Measurements from ENCODE around the gene KCNMA1. TPM values are rescaled to one million over a fixed set of nuclear protein-coding genes. Genes with fewer than 3 reads are reported as not detected.

The KCNMA1 gene
- total and polyA plus RNA-seq, 9 of the 15 experiments (the other 6 are each of a cell fraction or from before 2014, with no cell fraction given), result 0.01 to 0.95 (median 0.15) TPM; not detected in 4

DNA sequence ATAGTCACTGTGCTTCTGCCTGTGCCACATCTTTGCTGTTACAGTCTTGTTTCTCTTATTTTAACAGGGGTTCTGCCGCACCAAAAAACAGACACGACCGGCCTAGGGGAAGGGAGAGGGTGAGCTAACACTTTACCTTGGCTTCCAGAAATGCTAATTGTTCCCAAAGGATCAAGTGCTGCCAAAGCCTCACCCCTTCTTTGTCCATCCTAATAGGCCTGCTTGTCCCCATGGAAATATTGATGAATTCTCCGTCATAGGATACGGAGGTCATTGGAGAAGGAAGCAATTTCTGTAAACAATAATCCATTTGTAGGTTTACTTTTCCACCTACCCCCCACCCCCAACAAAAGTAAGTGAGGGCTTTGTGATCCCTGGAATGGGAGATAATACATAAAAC is 567.3 kb downstream of the KCNMA1 start (continued):
- no peak for TF ChIP-seq KAT8 (IDR thresholded peaks at IDR 0.05; ENCODE audit: low read depth)

DNA sequence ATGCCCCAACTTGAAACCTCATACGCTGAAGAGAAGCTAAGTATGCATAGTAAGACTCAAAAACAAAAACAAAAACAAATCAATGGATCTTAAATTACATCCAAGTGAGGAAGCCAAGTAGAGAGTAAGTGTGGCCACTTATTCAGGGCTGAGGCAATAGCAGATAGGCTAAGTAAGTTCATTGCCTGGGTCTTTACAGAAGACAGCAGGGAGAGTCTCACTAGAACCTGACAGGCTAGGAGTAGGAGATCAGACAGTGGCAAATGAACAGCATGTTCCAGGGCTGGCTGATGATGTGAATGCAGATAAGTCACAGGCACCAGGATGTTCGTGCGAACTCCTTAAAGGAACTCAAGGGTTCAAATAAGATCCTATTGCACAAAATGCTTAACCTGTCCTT is 568.6 kb downstream of the KCNMA1 start:
- H3K9me1 ChIP-seq (ENCODE audit: control insufficient read depth, insufficient read depth, low read length), result no peaks in the 10 kb centered on the region
- peaks cover 0 to 17% of the 10 kb centered on the region in 2 experiments; a peak in 2 of 5 replicates for H3K27me3 ChIP-seq (ENCODE audit: control insufficient read depth in 2 of 2, insufficient read depth in 2 of 2, low read length in 2 of 2)
- POLR2A ChIA-PET, result no interaction called here
- no peaks in the 10 kb centered on the region for H3K36me3 ChIP-seq (ENCODE audit: control insufficient read depth, insufficient read depth, low read length)
- no peaks in the 10 kb centered on the region for H3K79me2 ChIP-seq (ENCODE audit: control insufficient read depth, insufficient read depth, low read length)
- H3K27ac ChIP-seq (ENCODE audit: extremely low read depth, low read depth, low read length), result no peak overlapping the region
- H4K20me1 ChIP-seq (replicated peaks; ENCODE audit: control insufficient read depth, insufficient read depth, low read length), result no peaks in the 10 kb centered on the region
- FAIRE-seq (no peak), DNase-seq (ENCODE audit: extremely low read depth in 1 of 4, low spot score in 3 of 4) (no peak), ATAC-seq (no peak)
- no peak overlapping the region for H2AFZ ChIP-seq (ENCODE audit: low read depth, low read length)
- BruUV-seq (replicated peaks), result no TSS peak
- intact Hi-C loops (cut with micrococcal nuclease) (no loop called here), in situ Hi-C loops (cut with MboI) (no loop called here)
- H3K9me3 ChIP-seq (replicated peaks; ENCODE audit: control insufficient read depth, insufficient read depth, low read depth, low read length), result no peaks in the 10 kb centered on the region
- H3K4me3 ChIP-seq, result no peak overlapping the region
- 0% methylated on average over 3 of the region's 3 CpGs for WGBS (ENCODE audit: insufficient coverage, low coverage, missing lambda C conversion rate)
- TF ChIP-seq MXD1 (CRISPR knock-in tag; IDR thresholded peaks at IDR 0.05; ENCODE audit: borderline replicate concordance, poor library complexity, severe bottlenecking) (no peak), POLR2G (IDR thresholded peaks at IDR 0.05; ENCODE audit: low read depth, low read length) (no peak), PYGO2 (tag; IDR thresholded peaks at IDR 0.05) (no peak), ZNF511 (CRISPR knock-in tag; IDR thresholded peaks at IDR 0.05) (no peak), FOSL1 (tag; conservative IDR thresholded peaks at IDR 0.05) (no peak), COPS2 (conservative IDR thresholded peaks at IDR 0.05) (no peak), SREBF1 (IDR thresholded peaks at IDR 0.05; ENCODE audit: borderline replicate concordance, low read depth, low read length) (no peak), NBN (IDR thresholded peaks at IDR 0.05; ENCODE audit: low read depth) (no peak), GTF2F1 (IDR thresholded peaks at IDR 0.05; ENCODE audit: low read depth, low read length) (no peak), ETV6 (IDR thresholded peaks at IDR 0.05; ENCODE audit: borderline replicate concordance in 1 of 2, low read depth in 2 of 2, low read length in 1 of 2) (no peak), ETV6 (CRISPR knock-in tag; IDR thresholded peaks at IDR 0.05; ENCODE audit: borderline replicate concordance) (no peak), SUPT5H (IDR thresholded peaks at IDR 0.05) (no peak), TEAD4 (IDR thresholded peaks at IDR 0.05; ENCODE audit: low read length) (no peak), TEAD4 (CRISPR knock-in tag; IDR thresholded peaks at IDR 0.05; ENCODE audit: borderline replicate concordance) (no peak), ZNF395 (CRISPR knock-in tag; IDR thresholded peaks at IDR 0.05) (no peak)
- CTCF ChIA-PET (ENCODE audit: low intra/inter-chr PET ratio), result no interaction called here
- H3K4me1 ChIP-seq (replicated peaks in 1 of 2; ENCODE audit: control insufficient read depth in 2 of 2, insufficient read depth in 2 of 2, low read length in 2 of 2), result no peaks in the 10 kb centered on the region
- no peak overlapping the region for H3K4me2 ChIP-seq (ENCODE audit: insufficient read depth, low read length)
- H3K9ac ChIP-seq (ENCODE audit: insufficient read depth in 1 of 2, low read depth in 2 of 2, low read length in 2 of 2), result no peak overlapping the region
